Adipocyte (in vitro differentiated cells): ENCODE measurements around the gene CXorf38.

Experiments used
- DNase-seq: peaks from one replicate; pipeline ENCODE4 v3.0.0-alpha.2; 2015; ENCODE audit warnings: low read depth
- H3K27me3 ChIP-seq: replicated peaks from 2 replicates; pipeline ENCODE4 v1.7.0; 2013; ENCODE audit warnings: mild to moderate bottlenecking, low read length, moderate library complexity; ENCODE audit not compliant: control insufficient read depth, insufficient read depth
- H3K36me3 ChIP-seq: 2 replicates; pipeline ENCODE4 v1.7.0; 2013; ENCODE audit warnings: low read length, mild to moderate bottlenecking, moderate library complexity; ENCODE audit not compliant: control insufficient read depth, insufficient read depth, severe bottlenecking
- H3K4me1 ChIP-seq: 2 replicates; pipeline ENCODE4 v1.7.0; 2013; ENCODE audit warnings: mild to moderate bottlenecking, low read length, moderate library complexity; ENCODE audit not compliant: control insufficient read depth, insufficient read depth
- H3K4me3 ChIP-seq: 2 replicates; pipeline ENCODE4 v1.7.0; 2013; ENCODE audit warnings: mild to moderate bottlenecking, low read length, moderate library complexity
- H3K9ac ChIP-seq: 2 replicates; pipeline ENCODE4 v1.7.0; 2013; ENCODE audit warnings: mild to moderate bottlenecking, low read length, moderate library complexity
- H3K9me3 ChIP-seq: 2 replicates; pipeline ENCODE4 v1.7.0; 2013; ENCODE audit warnings: mild to moderate bottlenecking, low read length, moderate library complexity; ENCODE audit not compliant: control insufficient read depth

Gene CXorf38, protein sequence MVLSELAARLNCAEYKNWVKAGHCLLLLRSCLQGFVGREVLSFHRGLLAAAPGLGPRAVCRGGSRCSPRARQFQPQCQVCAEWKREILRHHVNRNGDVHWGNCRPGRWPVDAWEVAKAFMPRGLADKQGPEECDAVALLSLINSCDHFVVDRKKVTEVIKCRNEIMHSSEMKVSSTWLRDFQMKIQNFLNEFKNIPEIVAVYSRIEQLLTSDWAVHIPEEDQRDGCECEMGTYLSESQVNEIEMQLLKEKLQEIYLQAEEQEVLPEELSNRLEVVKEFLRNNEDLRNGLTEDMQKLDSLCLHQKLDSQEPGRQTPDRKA

DNA sequence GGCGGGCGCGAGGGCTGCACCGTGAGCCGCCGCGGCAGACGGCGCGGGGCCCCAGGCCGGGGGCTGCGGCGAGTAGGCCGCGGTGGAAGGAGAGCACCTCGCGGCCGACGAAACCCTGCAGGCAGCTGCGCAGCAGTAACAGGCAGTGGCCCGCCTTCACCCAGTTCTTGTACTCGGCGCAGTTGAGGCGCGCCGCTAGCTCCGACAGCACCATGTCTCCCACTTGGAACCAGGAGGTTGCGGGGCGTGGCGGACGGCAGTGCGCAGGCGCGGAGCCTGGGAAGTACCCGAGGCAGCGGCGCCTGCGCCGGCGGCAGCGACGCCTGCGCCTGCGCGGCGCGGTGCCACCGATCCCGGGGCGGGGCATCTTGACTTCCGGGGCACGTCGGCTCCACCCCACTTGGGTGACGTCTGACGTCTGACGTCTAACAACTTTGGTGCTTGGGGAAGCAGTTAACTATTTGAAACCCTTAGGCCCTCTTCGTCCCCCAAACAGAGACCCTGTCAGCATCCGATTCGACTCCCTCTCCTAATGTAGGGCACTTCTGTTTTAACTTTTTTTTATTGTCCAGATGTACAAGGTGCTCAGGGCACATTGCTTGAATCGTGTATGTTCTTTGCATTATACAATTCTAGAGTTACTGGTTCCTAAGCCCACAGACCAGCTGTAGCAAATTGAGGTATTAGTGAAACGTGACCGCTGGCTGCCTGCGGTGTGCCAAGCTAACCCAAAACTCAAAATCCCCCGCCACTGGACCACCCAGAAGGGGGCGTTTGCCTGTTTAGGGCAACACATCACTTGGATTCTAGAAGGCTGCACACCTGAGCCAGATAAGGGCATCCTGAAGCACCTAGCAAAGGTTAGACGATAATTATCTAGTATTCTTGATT, at the start of gene CXorf38:
TSS of gene CXorf38 (minus strand) at position 255 of the 891 bp plus-strand sequence. CDS start at position 214, 41 bp downstream.
- no peaks in the 10 kb centered on the region for H3K9me3 ChIP-seq
- H3K9ac ChIP-seq: peak within 1 kb of the TSS; percentile 87
- peak within 1 kb of the TSS; percentile 88 for H3K4me3 ChIP-seq
- H3K27me3 ChIP-seq: peaks cover 7% of the 10 kb centered on the region
- peaks cover 23% of the 10 kb centered on the region for H3K4me1 ChIP-seq
- peaks cover 1% of the 10 kb centered on the region for H3K36me3 ChIP-seq
- peak; percentile 88 for DNase-seq

DNA sequence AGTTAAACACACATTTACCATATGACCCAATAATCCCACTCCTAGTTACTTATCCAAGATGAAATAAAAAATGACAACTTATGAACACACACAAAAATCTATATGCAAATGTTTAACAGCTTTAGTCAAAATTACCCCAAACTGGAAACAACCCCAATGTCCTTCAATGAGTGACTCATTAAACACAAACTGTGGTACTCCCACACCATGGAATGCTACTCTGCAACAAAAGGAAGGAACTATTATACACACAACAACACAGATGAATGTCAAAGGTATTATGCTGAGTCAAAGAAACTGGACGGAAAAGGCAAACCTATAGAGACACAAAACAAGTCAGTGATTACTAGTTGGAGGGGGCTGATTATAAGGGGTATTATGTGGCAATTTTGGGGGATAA, 47.4 kb upstream of the CXorf38 start:
- peaks cover 8% of the 10 kb centered on the region for H3K9me3 ChIP-seq
- H3K9ac ChIP-seq: no peak overlapping the region
- no peaks in the 10 kb centered on the region for H3K4me1 ChIP-seq
- H3K36me3 ChIP-seq: peaks cover 37% of the 10 kb centered on the region
- no peaks in the 10 kb centered on the region for H3K27me3 ChIP-seq
- no peak overlapping the region for H3K4me3 ChIP-seq
- no peak for DNase-seq

DNA sequence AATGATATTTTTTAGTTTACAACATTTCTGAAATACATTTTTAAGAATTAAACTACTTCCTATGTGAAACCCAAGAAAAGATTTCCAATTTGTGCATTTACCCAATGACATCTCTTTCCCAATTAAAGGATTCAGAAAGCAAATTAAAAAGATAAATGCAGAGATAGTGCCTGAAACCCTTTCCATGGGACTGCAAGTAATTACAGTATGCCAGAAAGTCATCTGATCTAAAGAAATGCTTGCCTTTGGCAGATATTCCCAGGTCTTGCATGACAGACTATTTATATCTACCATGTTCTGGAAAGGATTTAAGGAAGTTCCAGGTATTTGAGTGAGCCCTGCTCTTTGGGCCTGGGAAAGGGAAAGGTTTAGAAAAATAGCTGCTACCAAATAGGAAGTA, 41.6 kb upstream of the CXorf38 start:
- Histone ChIP-seq H3K4me1 (peaks cover 4% of the 10 kb centered on the region), H3K4me3 (no peak overlapping the region), H3K9me3 (no peaks in the 10 kb centered on the region), H3K9ac (no peak overlapping the region), H3K27me3 (peaks cover 6% of the 10 kb centered on the region), H3K36me3 (peaks cover 33% of the 10 kb centered on the region)
- peak; percentile 15 for DNase-seq

DNA sequence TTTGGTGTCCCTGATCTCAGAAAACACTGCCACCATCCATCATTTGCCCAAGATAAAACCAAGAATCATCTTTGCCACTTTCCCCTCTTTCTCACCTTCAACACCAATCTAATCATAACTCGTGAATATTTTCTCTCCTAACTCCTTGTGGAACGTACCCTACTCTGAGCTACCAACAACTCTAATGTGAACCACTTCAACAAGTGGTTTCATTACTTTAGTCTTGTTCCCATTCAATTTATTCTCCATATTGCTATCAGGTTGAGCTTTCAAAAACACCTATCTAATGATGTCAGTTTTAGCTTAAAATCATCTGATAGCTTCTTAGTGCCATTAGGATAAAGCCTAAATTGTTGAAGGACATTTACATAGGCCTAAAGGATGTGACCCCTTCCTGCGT, 39.8 kb upstream of the CXorf38 start:
- H3K4me3 ChIP-seq: no peak overlapping the region
- H3K36me3 ChIP-seq: peaks cover 35% of the 10 kb centered on the region
- DNase-seq: no peak
- no peak overlapping the region for H3K9ac ChIP-seq
- H3K27me3 ChIP-seq: peaks cover 6% of the 10 kb centered on the region
- H3K9me3 ChIP-seq: no peaks in the 10 kb centered on the region
- peaks cover 4% of the 10 kb centered on the region for H3K4me1 ChIP-seq

DNA sequence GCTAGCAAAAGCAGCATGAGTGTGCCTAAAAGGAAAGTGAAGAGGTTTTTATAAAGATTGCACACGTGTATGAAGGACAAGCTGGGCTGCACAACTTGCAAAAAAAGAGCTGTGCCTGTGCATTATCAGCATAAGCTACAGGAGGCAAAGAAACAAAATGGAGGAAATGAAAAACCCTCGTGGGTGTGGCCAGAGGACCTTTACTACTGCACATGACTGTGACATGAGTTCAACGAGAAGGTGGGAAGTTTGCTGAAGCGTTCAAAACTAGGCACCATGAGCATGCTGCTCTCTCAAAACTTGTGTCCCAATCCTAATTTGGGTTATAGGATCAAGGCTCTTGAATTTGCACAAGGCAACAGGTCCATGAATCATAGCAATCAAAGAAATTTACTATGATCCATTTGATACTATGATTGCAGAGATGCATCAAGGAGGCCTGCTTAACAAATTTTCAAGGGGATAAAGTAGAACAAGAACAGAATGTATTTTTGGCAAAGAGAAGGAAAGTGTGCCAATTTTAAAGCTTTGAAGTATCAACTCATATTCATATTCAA, 38.1 kb upstream of the CXorf38 start:
- peaks cover 42% of the 10 kb centered on the region for H3K36me3 ChIP-seq
- DNase-seq: no peak
- H3K4me3 ChIP-seq: no peak overlapping the region
- H3K9ac ChIP-seq: no peak overlapping the region
- peaks cover 6% of the 10 kb centered on the region for H3K27me3 ChIP-seq
- peaks cover 4% of the 10 kb centered on the region for H3K4me1 ChIP-seq
- no peaks in the 10 kb centered on the region for H3K9me3 ChIP-seq

DNA sequence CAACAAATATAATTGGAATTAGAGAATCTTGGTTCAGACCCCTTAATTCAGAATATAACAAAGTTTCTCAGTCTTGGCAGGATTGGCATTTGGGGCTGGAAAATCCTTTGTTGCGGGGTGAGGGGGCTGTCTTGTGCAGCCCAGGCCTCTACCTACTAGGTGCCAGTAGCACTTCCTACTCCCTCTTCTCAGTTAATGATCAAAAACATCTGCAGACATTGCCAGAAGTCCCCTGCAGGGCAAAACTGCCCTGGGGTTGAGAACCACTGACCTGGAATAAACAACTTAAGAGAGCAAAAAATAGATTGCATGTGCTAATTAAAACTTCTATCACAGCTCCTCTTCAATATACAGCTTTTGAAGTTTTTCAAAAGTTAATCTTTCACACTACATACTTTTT, 36.7 kb upstream of the CXorf38 start:
- Histone ChIP-seq H3K27me3 (peaks cover 6% of the 10 kb centered on the region), H3K9me3 (no peaks in the 10 kb centered on the region), H3K4me3 (no peak overlapping the region), H3K9ac (no peak overlapping the region), H3K36me3 (peaks cover 54% of the 10 kb centered on the region), H3K4me1 (peaks cover 2% of the 10 kb centered on the region)
- no peak for DNase-seq

DNA sequence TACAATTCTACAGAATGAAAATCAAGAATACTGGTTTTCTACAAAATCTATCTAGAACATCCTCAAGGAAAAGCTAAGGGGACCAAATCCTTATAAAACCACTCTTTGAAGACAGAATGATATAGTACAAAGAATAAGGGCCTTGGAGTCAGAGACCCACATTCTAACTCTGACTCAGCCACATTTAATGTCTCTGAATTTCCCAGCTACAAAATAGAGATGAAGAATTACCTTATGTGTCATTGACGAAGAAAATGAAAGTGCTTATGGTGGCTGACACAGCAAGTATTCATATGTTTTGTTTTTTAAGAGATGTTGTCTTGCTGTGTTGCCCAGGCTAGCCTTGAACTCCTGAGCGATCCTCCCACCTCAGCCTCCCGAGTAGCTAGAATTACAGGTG, 35.9 kb upstream of the CXorf38 start:
- no peak for DNase-seq
- H3K4me3 ChIP-seq: no peak overlapping the region
- H3K4me1 ChIP-seq: no peaks in the 10 kb centered on the region
- no peak overlapping the region for H3K9ac ChIP-seq
- H3K36me3 ChIP-seq: peaks cover 52% of the 10 kb centered on the region
- peaks cover 6% of the 10 kb centered on the region for H3K27me3 ChIP-seq
- no peaks in the 10 kb centered on the region for H3K9me3 ChIP-seq

DNA sequence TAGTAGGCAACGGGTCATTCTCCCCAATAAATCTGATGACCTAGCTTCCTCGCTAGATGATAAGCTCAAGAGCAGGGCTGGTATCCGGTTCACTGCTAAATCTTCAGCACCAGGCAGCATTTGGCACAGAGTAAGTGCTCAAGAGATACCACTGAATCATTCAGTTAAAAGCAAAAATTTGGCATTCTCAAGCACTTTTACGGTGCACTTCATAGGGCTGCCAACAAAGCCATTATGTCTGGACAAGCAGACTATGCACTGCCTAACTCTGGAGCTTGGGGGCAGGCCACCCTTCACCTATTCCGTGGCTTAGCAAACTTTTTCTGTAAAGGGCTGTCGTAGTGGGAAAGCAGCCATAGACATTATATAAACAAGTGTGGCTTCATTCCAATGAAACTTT, 23.8 kb upstream of the CXorf38 start:
- Histone ChIP-seq H3K36me3 (peaks cover 65% of the 10 kb centered on the region), H3K4me1 (no peaks in the 10 kb centered on the region), H3K9me3 (no peaks in the 10 kb centered on the region), H3K9ac (no peak overlapping the region), H3K27me3 (peaks cover 1% of the 10 kb centered on the region), H3K4me3 (no peak overlapping the region)
- DNase-seq: no peak

DNA sequence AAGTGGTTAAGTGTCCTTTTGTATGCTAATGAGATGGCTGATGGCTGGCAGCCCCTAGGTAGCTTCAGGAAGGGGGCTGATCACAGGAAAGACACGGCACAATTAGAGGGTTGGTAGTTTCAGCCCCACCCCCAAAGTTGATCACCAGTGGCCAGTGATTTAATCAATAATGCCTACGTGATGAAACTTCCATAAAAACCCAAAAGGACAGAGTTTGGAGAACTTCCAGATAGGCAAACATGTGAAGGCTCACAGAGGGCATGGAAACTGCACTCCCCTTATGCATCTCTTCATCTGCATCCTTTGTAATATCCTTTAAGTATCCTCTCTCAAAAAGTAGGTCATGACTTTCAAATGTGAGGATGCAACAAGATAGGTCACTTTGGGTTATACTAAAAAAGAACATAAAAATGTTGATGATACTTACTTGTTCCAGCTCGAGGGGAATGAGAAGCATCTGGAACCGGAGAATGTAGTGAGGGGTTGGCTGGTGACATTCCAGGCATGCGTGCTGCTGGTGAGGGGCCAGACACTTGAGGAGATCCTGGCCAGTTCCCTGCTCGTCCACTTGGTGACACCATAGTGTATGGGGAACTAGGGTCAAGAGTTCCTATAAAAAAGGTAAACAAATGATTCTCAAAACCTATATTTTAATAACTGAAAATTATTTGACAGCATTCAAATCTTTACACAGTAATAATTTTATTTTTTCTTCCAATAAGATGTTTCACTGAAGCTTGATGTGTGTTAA, 16.7 kb upstream of the CXorf38 start:
- H3K27me3 ChIP-seq: peaks cover 3% of the 10 kb centered on the region
- peak; percentile 63 for DNase-seq
- no peak overlapping the region for H3K9ac ChIP-seq
- no peak overlapping the region for H3K4me3 ChIP-seq
- no peaks in the 10 kb centered on the region for H3K9me3 ChIP-seq
- no peaks in the 10 kb centered on the region for H3K4me1 ChIP-seq
- H3K36me3 ChIP-seq: peaks cover 63% of the 10 kb centered on the region

DNA sequence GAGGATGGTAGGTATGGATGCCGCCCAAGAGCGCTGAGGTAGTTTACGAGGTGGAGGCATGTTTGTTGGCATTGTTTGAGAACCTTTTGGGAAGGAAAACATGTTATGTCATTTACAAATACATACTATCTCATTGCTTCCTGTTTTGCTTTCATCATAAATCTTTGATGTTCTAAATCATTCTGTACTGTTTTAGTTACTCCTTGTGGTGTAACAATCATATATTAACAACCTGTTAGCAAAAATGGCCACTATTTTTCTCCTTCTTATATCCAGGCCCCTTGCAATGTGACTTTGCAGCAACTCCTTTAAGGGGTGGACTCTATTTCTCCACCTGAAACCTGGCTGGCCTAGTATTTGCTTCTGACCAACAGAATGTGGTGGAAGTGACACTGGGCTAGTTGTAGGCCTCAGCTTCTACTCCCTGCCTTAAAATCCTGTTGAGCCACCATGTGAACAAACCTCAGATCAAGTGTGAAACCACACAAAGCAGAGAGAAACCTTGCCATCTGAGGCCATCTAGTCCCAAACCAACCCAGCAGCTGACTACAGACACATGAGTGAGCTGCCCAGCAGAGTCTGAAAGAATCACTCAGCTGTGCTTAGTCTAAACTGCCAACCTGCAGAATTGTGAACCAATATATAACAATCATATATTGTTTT, 15.8 kb upstream of the CXorf38 start:
- H3K9me3 ChIP-seq: no peaks in the 10 kb centered on the region
- no peak overlapping the region for H3K9ac ChIP-seq
- H3K4me1 ChIP-seq: no peaks in the 10 kb centered on the region
- peaks cover 60% of the 10 kb centered on the region for H3K36me3 ChIP-seq
- DNase-seq: no peak
- no peak overlapping the region for H3K4me3 ChIP-seq
- H3K27me3 ChIP-seq: peaks cover 3% of the 10 kb centered on the region
